HUES48 (cell line): Measurements from ENCODE around the gene JOSD2.

Experiments used
- H3K27ac ChIP-seq: one replicate; pipeline ENCODE4 v1.7.0; 2013; ENCODE audit warnings: low read depth, low read length, inconsistent platforms
- H3K27me3 ChIP-seq: 2 replicates; pipeline ENCODE4 v1.6.1; 2013; ENCODE audit warnings: mild to moderate bottlenecking, low read length; ENCODE audit not compliant: control insufficient read depth, insufficient read depth
- H3K36me3 ChIP-seq: 2 replicates; pipeline ENCODE4 v1.6.1; 2013; ENCODE audit warnings: low read length; ENCODE audit not compliant: control insufficient read depth, insufficient read depth
- H3K4me1 ChIP-seq: 2 replicates; pipeline ENCODE4 v1.6.1; 2013; ENCODE audit warnings: mild to moderate bottlenecking, low read length; ENCODE audit not compliant: control insufficient read depth, insufficient read depth
- H3K4me3 ChIP-seq: 2 replicates; pipeline ENCODE4 v1.5.1; 2013; ENCODE audit warnings: mild to moderate bottlenecking, low read depth, low read length
- H3K9ac ChIP-seq: 2 replicates; pipeline ENCODE4 v1.6.1; 2013; ENCODE audit warnings: mild to moderate bottlenecking, low read depth, low read length, moderate library complexity
- H3K9me3 ChIP-seq: 2 replicates; pipeline ENCODE4 v1.6.1; 2013; ENCODE audit warnings: low read length; ENCODE audit not compliant: control insufficient read depth, insufficient read depth

The JOSD2 gene

DNA sequence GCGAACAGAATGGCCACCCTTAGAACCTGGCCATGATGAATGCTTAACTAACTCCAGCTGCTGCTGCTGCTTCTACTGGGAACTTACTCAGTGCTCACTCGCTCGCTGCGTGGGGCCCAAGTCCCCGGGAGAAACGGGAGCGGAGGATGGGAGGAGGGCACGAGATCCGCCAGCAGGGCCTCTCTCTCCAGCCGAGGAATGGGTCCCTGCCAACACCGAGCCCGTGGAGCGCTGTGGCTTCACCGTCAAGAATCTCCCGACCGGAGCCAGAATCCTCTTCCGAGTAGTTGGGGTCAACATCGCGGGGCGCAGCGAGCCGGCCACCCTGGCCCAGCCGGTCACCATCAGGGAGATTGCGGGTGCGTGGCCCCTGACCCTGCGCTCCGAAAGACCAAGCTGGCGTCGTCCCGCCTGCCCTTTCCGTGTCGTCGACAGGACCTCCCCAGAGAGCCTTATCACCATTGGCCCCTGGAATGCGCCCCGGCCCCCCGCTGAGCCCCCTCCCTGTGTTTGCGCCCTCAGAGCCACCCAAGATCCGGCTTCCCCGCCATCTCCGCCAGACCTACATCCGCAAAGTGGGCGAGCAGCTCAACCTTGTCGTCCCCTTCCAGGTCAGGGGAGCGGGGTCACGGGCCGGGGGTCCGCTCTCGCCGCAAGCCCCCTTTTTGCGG lies 52.5 kb downstream of the JOSD2 start:
- Histone ChIP-seq H3K27ac (no peak overlapping the region), H3K9me3 (no peaks in the 10 kb centered on the region), H3K4me3 (no peak overlapping the region), H3K9ac (no peak overlapping the region), H3K36me3 (no peaks in the 10 kb centered on the region), H3K4me1 (no peaks in the 10 kb centered on the region), H3K27me3 (no peaks in the 10 kb centered on the region)

DNA sequence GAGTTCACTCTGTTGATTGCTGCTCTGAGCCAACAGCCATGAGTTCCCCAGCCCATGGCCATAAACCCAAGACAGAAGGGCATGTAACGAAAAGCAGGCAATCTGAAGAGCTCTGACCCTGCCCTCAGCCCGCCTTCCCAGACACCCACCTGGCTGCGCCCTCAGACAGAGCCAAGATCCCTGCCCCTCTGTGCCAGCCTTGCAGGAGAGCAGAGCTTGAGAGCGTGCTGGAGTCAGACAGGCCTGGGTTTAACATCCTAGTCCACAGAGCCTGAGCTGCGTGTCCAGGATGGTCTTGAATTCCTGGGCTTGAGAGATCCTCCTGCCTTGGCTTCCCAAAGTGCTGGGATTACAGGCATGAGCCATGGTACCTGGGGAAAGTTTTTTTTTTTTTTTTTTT lies 53.7 kb downstream of the JOSD2 start:
- H3K4me3 ChIP-seq: no peak overlapping the region
- H3K9ac ChIP-seq: no peak overlapping the region
- no peaks in the 10 kb centered on the region for H3K4me1 ChIP-seq
- H3K9me3 ChIP-seq: no peaks in the 10 kb centered on the region
- no peaks in the 10 kb centered on the region for H3K36me3 ChIP-seq
- H3K27me3 ChIP-seq: no peaks in the 10 kb centered on the region
- H3K27ac ChIP-seq: no peak overlapping the region
